Stimulated activated CD8-positive, alpha-beta memory T cell treated with anti-CD3 and anti-CD28 coated beads, Interleukin-4, amount 100 ng/mL, for 48 hours (primary cell): ENCODE results near the gene PLK5.
"Not testable (repeated sequence)": the region's sequence is repeated elsewhere in the genome, so short reads cannot be mapped to it uniquely, and the experiment has no call there.

Experiments
- DNase-seq: peaks from one replicate; pipeline ENCODE4 v3.0.0-alpha.2; 2020

PLK5 gene

GRCh38 chr19:1491114-1491848, 32.6 kb upstream of the PLK5 start, which contains the start of gene REEP6:
TSS of gene REEP6 (plus strand) at chr19:1491181. CDS start at chr19:1491270, 89 bp downstream.
- DNase-seq = no peak

- no peak for DNase-seq
Observed at GRCh38 chr19:1491849-1492170, 32.1 kb upstream of the PLK5 start.

- DNase-seq = no peak
Observed at GRCh38 chr19:1492474-1493006, 31.3 kb upstream of the PLK5 start.

- DNase-seq = no peak
Observed at GRCh38 chr19:1494115-1494815, 29.6 kb upstream of the PLK5 start.

GRCh38 chr19:1495051-1495798, 28.7 kb upstream of the PLK5 start:
- DNase-seq = no peak

GRCh38 chr19:1495799-1496713, 27.8 kb upstream of the PLK5 start:
- DNase-seq = no peak

- DNase-seq = no peak
Observed at GRCh38 chr19:1496714-1497577, 26.9 kb upstream of the PLK5 start.

- no peak for DNase-seq
Observed at GRCh38 chr19:1497578-1498235, 26.2 kb upstream of the PLK5 start.

GRCh38 chr19:1499231-1499630, 24.6 kb upstream of the PLK5 start:
- DNase-seq = not testable (repeated sequence)

- DNase-seq = no peak
Observed at GRCh38 chr19:1501200-1501595, 22.7 kb upstream of the PLK5 start.

- DNase-seq = no peak
Observed at GRCh38 chr19:1502433-1503088, 21.3 kb upstream of the PLK5 start.

- DNase-seq = peak; percentile 86
Observed at GRCh38 chr19:1503089-1503924, 20.6 kb upstream of the PLK5 start.

GRCh38 chr19:1503925-1504773, 19.7 kb upstream of the PLK5 start:
- DNase-seq = no peak

- DNase-seq = no peak
Observed at GRCh38 chr19:1505012-1505411, 18.9 kb upstream of the PLK5 start.

- no peak for DNase-seq
Observed at GRCh38 chr19:1505991-1506881, 17.6 kb upstream of the PLK5 start.

GRCh38 chr19:1507192-1507660, 16.7 kb upstream of the PLK5 start:
- DNase-seq = no peak
